GM21447 (cell line): ENCODE results near the gene RUNX2.

ENCODE experiments used
- ATAC-seq: cut with Tn5 transposase; IDR thresholded peaks from one replicate; pipeline ENCODE4 v1.9.1; 2021; ENCODE audit not compliant: unreplicated experiment

RUNX2 gene

DNA sequence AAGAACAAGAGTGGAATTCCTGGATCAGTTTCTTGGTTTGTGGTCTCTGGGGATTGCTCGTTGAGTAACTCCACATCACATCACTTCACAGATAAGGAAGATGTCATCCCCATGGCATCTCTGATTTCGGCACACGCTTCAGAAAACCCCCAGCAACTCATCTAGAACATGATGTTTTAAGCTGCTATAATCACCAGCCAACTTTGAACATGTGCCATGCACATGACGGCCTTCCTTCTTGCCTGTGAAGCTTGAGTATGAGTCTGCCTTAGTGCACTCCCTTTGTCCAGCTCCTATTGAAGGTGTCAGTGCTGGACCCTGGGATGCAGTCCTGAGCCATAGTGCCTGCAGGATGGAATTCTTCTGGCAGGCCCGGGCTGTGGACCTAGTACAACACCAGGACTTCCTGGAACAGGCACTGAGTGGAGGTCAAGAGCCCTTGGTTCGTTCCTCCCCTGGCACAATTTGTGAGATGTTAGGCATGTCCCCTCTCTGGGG lies 281.1 kb downstream of the RUNX2 start:
- no peak for ATAC-seq

GRCh38 chr6:45610374-45610773 lies 282.2 kb downstream of the RUNX2 start:
- no peak for ATAC-seq

DNA sequence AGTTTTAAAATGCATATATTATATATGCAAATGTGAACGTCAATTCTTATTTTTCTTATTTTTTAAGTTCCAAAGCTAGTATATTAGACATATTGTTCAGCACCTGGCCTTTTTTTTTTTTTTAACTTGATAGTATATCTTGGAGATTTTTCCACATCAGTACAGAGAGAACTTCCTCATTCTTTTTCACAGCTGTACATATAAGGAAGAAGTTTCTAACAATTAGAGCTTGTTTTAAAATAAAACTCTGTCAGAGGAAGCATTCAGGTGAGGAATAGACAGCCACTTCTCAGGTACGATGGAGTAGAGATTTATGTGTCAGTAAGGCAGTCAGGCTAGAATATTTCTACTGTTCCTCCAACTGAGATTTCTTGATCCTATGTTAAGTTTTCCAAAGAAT lies 282.7 kb downstream of the RUNX2 start:
- ATAC-seq, result no peak

- ATAC-seq, result no peak
These were observed 283.4 kb downstream of the RUNX2 start for GRCh38 chr6:45611491-45611890.

- ATAC-seq, result no peak
These were observed 285.5 kb downstream of the RUNX2 start for GRCh38 chr6:45613656-45614055.

- no peak for ATAC-seq
These were observed 286.6 kb downstream of the RUNX2 start for GRCh38 chr6:45614488-45615285.

- no peak for ATAC-seq
These were observed 288.1 kb downstream of the RUNX2 start for GRCh38 chr6:45616209-45616608.

DNA sequence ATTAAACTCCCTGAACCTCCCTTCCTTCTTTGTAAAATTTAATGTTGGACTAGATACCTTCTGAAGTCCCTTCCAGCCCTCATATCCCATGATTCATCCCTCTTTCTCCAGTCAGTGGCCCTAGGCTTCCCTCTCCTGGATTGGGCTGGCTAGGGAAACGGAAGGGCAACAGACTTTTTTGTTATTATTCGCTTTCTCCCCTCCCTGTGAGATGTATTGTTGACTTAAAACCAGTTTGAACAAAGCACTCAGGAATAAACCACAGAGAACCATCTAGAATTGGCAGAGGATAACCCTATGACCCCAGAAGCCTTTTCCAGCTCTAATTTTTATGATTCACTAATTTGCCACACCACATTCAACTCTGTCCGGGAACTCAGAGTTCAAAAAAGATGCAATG lies 289.3 kb downstream of the RUNX2 start:
- ATAC-seq, result no peak

DNA sequence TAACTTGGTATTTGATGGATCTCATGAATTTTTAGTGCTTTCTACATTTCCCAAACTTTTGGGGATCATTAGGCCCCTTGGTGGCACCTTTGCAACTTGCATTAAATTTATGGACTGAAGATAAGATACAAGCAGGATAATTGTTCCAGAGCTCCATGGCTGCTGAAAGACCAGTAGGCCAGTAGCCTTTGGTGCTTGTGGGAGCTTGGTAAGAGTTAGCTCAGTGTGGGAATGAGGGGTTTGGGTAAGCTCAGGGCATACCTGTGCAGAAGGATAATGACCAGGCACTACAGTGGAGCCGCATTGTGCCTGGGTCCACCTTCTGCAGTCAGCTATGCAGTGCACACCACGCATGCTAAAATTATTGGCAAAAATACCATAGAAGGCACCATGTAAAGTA lies 290.1 kb downstream of the RUNX2 start:
- ATAC-seq, result no peak

- ATAC-seq, result no peak
These were observed 291.2 kb downstream of the RUNX2 start for GRCh38 chr6:45619211-45619760.

DNA sequence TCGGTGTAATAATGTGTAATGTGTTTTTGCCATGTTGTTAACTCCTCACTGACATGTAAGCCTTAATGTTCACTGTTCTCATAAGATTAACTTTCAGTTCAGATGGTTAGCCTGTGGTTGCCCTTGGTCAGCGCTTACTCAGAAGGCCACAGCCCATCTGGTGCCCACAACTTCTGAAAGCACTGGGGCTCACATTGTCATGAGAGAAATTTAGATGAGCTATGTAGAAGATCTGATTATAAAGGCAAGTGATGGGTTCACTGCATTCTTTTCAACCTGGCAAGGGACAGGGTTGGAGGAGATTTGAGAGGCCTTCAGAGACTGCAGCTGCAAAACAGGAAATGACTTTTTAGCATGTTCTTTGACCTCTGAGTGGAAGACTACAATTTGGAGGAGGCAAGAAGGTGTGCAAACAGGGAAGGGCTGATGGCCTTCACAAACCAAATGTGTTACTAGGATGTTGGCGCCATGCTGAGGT lies 291.9 kb downstream of the RUNX2 start:
- no peak for ATAC-seq

- no peak for ATAC-seq
These were observed 296.1 kb downstream of the RUNX2 start for GRCh38 chr6:45624228-45624627.

- ATAC-seq, result no peak
These were observed 297.1 kb downstream of the RUNX2 start for GRCh38 chr6:45625191-45625664.

DNA sequence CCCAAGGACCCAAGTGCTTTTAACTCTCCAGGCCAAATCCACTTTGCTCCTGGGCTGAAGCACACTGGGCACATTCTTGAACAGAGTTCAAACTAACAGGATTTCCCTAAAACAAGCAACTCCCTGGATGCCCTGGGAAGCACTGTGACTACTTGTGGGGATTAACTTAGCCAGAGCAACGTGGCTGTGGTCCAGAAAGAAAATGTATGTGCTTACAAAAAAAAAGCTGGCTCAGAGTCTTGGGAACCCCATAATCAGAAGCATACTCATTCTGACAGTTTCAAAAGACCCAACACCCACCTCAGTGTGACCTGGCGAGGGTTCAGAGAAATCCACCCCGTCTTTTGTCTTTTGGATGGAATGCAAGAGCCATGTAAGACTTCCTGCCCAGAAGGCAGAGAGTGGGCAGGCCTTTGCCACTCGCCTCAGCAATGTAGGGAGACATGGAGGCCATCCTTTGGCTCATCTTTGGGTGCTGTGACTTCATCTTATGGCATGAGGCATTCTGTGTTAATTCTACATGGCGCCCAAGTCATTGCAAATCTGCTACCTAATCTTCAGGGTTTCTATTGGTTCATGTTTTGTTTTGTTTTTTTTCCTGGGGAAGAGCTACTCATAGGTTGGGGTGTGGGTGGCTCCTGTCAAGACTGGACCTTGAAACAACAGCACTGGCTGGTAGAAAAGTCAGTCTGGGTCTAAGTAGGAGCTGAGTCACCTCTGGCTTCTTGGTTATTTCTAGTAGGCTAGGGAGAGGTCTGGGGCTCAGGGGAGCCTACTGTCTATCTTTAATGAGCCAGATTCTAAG lies 298.2 kb downstream of the RUNX2 start:
- ATAC-seq, result no peak

- ATAC-seq, result no peak
These were observed 302.2 kb downstream of the RUNX2 start for GRCh38 chr6:45630314-45630713.

- no peak for ATAC-seq
These were observed 302.7 kb downstream of the RUNX2 start for GRCh38 chr6:45630801-45631200.

- no peak for ATAC-seq
These were observed 303.3 kb downstream of the RUNX2 start for GRCh38 chr6:45631396-45631795.

DNA sequence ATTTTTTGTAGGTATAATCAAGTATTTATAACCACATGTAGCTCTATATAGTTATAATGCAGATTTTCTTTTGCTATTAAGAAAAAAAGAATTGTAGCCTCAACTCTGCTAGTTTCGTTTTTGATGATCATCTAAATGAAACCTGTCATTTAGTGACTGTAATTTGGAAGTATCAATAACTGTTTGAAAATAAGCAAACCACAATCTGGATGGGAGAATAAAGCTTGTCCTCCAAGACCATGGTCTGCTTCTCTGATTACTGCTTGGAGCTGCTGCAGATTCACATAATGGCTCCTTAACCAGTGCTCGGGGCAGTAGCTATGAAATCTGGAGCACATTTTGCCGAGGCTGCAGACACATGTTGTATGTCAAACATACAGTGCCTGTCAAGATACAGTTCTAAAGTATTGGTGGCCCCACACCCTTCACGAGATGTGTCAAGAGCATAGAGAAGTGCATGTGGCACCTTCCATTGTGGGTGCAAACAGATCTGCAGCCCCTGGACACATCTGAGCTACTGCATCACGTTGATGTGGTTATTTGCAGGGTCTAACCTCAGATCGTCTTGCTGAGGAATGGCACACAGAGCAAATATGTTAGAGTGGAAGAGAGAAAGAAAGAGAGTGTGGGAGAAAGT lies 305.3 kb downstream of the RUNX2 start:
- ATAC-seq, result no peak

DNA sequence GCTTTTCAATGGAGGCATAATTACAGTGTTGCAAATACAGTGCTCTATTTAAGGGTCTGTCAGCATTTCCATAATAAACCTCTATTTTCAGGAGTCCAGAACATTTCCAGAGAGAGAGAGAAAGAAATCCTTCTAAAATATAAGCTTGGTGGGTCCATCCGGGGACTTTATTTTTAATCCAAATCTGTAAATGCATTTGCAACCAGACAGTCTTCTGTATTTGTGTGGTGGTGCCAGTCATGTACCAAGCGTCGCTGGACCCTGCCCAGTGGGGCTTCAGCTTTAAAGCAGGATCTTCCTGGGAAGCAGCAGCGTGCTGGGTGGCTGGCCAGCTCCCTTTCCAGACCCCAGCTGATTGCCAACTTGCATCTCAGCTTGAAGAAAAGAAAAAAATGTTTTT lies 306.1 kb downstream of the RUNX2 start:
- ATAC-seq, result no peak

GRCh38 chr6:45635284-45635867 lies 307.2 kb downstream of the RUNX2 start:
- no peak for ATAC-seq

GRCh38 chr6:45637056-45637455 lies 308.9 kb downstream of the RUNX2 start:
- no peak for ATAC-seq
